HG03521 (cell line): ENCODE data around the gene CILP2.

Experiments used
- ATAC-seq: cut with Tn5 transposase; IDR thresholded peaks from one replicate; pipeline ENCODE4 v1.9.1; 2021; ENCODE audit warnings: mild to moderate bottlenecking, moderate library complexity; ENCODE audit not compliant: unreplicated experiment

CILP2 gene

DNA sequence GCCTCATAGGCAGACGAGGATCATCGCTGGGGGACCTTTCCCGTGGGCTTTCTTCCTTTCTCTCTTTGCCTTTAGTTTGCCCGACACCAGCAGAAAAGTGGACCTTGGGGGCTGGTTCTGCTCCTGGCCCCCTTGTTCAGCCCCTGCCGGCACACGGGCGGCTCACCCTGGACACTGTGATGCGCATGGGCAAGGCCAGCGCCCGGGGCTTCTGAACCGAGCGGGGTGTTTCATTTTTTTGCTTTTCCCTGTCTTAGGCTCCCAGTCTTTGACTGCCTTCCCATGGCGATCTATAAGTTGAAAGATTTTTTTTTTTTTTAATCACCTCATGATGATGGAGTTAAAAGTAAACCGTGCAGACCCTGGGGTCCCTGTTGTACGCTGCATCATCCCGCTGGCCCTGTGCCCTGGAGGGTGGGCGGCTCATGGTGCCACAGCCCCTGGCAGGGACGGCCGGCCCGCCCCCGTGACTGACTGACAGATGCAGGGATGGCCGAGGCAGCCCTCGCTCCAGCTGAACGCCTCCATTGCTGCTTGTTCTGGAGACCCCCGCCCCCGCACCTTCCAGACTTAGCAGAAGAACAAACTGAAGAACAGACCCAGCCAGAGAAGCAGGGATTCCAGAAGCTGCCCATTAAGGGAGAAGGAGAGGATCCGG is 32.3 kb upstream of the CILP2 start:
- ATAC-seq, result no peak

DNA sequence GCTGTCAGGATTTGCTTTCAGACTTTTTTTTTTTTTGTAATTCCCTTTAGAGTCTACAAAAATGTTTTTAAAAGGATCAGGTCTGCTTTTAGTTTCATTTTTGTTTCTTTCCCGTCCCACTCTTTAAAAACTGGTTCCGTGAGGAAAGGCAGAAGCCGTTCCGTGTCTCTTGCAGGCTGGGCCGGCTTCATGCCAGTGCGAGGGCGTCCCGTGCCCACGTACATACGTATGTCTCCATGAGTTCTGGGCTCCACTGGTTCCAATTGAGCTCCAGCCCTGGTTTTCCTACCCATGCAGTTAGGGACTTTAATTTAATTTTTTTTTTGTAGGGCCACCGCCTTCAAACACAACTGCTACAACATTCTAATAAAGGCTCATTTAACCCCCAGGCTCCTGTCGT is 31.5 kb upstream of the CILP2 start:
- no peak for ATAC-seq

DNA sequence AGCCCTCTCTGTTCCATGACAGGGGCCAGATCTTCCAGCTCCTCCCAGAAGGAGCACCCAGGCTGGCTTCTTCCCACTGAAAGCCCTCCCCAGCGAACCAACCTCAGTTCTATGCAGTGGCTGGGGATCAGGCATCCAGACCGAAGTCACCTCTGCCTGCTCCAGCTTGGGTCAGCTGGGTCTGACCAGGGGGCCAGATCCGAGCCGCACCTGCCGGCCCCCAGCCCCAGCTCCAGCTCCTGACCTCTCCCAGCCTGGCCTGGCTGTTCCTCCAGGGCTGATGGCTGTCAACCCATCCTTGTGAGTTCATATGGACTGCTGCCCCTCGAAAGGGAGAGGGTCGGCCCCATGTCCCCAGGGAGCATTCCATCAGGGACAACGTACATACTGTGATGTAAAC is 30.7 kb upstream of the CILP2 start:
- ATAC-seq, result no peak

DNA sequence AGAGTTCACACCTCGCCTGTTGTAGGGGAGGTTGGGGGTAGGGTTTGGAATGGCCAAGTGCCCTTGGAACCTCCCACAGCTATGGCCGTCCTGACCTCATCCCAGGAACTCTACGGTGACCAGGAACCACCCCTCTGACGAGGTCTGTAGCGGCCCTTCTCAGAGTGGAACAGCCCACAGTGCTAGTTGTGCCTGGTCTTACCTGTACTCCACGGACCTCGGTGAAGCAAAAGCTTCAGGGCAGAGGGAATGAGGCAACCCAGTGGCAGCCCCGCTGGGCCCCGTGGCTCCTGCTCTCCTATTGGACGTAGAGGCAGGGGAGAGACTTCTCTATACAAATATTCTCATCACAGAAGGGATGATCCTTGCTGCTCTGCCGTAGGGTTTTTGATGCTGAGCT is 29.8 kb upstream of the CILP2 start:
- no peak for ATAC-seq

DNA sequence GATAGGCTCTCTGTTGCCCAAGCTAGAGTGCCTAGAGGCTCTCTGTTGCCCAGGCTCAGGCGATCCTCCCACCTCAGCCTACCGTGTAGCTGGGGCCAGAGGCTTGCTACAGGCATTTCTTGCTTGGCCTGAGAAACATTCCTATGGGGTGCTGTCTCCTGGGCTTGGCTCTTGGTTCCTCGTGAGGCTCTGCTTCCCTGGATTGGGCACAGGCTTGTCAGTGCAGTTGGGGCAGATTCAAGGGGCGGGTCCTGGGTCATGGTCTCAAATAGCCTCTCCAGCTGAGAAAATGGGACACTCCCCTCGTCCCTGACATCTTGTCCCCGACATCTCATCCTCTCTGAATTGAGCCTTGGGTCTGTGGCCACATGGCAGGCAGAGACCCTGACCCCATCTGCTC is 27.6 kb upstream of the CILP2 start:
- no peak for ATAC-seq

DNA sequence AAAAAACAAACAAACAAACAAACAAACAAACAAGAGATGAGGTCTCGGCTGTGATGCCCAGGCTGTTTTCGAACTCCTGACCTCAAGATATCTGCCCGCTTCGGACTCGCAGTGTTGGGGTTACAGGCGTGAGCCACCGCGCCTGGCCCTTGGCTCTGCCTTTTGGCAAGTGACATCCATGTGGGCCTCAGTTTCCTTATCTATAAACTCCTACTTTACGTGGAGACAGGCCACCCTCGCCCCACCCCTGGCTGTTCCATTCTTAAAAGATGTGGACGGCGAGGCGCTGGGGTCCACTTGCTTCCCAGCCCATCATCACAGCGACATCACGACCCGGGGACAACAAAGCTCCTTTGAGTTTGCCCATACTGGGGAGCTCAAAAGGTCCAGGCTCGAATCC is 24.4 kb upstream of the CILP2 start:
- no peak for ATAC-seq

DNA sequence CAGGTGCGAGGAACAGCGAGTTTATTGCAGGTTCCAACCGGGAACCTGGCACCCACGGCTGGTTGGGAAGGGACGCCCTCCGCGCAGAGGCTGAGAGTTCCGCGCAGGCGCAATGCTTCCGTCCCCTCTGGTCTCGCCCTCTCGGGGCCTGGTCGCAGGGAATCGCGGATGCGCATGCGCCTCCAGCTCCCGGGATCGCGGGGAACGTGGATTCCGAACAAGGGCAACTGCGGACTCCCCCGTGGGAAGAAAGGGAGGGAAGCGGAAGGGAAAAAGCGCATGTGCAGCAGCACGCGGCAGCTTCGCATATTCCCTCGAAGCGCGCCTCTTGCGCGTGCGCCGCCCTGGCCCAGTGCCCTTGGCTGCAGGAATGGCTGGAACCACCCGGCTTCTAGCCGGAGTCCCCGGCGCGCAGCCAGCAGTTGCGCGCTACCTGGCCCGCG is 23.8 kb upstream of the CILP2 start:
- ATAC-seq, result no peak

DNA sequence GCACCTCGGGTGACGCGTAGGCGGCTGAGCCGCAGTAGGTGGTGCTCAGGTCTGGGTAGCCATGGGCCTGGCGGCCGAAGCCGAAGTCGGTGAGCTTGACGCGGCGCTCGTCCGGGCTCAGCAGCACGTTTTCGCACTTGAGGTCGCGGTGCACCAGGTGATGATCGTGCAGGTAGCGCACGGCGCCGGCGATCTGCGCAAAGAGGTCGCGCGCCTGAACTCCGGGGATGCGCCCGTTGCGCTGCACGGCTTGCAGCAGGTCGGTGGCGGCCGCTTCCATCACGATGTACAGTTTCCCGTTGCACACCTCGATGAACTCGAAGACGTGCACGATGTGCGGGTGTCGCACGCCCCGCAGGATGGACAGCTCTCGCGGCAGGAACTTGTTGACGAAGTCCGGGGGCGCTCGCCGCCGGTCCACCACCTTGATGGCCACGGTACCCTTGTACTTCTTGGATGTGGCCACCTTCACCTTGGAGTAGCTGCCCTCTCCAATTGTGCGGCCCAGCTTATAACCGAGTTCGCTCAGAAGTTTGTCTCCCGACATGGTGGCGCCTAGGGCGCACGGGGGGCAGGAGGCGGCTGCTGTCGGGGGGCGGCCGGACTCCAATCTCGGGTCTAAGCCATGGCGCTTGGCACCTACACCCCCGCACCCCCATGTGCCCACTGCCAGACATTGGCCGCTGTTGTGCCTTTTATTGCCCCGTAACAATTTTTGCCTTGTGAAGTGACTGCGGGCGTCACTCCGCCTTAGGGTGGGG is 23.0 kb upstream of the CILP2 start, which contains the start of gene TSSK6:
Gene TSSK6 (minus strand): TSS at position 668 of the 761 bp plus-strand sequence. CDS start 121 bp downstream, at position 547.
- no peak for ATAC-seq

DNA sequence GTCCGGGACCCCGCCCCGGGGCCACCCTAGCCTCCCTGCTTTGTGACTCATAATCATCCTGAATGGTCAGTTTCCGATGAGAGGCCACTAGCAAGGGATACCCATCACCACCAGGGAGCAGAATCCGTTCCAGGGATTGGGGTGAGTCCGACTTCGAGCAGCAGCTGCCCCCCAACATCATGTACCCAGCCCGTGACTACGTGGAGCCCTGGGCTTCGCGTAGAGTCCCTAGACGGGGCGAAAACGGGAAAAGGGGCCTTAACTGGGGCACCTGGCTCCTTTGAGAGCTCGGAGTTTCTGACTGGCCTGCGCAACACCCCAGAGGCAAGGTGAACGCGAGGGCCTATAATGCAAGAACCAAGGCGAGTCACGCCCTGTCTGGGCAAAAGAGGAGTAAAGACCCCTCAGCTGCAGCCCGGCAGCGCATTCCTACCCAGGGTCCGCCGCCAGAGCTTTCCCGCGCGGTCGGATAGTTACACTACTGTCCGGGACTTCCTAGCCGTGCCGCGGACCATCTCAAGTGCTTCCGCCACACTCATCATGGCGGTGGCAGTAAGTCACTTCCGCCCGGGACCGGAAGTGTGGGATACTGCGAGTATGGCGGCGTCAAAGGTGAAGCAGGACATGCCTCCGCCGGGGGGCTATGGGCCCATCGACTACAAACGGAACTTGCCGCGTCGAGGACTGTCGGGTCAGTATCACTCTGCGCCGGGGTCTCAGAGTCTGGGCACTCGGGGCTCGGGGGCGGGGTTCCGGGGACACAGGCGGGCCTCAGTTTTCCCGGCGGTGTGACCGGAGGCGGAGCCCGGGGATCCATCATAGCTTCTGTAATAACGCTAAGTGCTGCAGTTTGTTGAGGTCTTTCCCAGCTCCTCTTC is 22.2 kb upstream of the CILP2 start, which contains the start of gene NDUFA13:
Gene NDUFA13 (plus strand): TSS at position 584 of the 878 bp plus-strand sequence. CDS start 14 bp downstream, at position 598.
- peak; percentile 84 for ATAC-seq

DNA sequence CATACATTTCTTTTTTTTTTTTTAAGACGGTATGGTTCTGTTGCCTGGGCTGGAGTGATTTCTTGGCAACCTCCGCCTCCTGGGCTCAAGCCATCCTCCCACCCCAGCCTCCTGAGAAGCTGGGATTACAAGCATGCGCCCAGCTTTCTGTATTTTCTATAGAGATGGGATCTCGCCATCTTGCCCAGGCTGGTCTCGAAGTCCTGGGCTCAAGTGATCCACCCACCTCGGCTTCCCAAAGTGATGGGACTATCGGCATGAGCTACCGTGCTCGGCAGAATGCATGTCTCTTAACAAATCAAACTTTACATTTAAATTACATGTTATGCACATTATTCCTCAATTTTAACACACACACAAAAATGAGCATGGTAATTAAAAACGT is 20.8 kb upstream of the CILP2 start:
- no peak for ATAC-seq

DNA sequence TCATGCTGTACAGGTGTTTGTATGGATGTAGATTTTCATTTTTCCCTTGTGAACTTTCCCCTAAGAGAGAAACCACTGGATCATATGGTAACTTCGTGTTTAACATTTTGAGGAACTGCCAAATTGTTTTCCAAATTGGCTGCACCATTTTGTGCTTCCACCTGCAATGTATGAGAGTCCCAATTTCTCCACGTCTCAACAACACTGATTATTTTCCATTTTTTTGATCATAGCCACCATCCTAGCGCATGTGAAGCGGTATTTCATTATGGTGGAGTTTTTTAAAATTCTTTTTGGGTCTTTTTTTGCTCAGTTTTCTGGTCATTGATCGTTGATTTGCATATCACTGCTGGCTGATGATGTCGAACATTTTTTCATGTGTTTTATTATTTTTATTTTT is 17.1 kb upstream of the CILP2 start:
- no peak for ATAC-seq

DNA sequence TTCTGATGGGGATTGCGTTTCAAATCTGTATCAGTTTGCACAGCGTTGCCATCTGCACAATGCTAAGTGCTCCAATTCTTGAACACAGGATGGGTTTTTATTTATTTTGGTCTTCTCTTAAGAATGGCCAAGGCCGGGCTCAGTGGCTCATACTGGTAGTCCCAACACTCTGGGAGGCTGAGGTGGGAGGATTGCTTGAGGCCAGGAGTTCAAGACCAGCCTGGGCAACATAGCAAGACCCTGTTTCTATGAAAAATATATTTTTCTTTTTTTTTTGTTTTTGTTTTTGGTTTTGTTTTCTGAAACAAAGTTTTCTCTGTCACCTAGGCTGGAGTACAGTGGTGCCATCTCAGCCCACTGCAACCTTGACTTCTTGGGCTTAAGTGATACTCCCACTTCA is 14.9 kb upstream of the CILP2 start:
- no peak for ATAC-seq

DNA sequence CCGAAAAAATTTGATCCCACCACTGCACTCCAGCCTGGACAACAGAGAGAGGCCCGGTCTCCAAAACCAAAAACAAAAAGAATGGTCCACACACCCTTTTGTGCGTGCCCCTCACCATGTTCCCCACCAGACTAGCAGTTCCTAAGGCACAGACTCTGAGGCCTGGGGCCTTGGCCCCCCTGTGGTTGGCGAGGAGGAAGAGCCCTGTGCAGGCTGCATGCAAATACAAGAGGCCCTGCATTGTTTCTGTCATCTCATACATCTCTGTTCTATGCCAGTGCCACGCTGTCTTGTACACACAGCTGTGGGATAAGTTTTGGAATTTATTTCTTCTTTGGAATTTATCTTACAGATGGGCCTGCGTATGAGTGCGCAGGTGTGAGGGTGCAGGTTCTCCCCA is 14.0 kb upstream of the CILP2 start:
- no peak for ATAC-seq

DNA sequence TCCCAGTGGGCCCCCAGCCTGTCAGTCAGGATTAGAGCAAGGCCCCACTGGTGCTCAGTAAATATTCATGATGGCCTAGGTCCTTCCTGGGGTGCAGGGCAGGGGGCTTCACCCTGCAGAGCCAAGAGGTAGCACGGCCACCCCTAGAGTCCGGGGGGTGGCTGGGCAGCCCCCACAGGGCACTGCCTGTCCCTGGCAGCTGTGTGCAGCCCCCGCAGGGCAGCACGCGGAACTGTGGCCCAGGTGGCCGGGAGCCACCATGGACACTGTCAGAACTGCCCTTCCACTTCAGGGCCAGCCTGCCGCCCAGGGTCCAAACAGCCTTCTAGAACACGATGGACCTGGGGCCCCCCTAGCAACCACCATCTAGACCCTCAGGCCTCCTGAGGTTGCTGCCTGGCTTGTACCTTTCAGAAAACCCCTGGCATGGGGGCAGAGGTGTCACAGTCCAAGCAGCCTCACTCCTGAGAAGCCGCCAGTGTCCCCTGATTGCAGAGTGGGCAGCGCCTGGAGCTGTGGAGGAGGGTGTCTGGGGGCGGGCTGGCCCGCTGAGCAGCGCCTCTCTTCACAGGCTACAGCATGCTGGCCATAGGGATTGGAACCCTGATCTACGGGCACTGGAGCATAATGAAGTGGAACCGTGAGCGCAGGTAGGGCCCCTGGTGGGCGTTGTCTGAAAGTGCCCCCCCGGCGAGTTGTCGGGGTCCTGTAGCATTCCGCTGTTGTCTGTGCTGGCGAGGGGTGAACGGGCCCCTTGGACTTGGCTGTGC is 12.3 kb upstream of the CILP2 start:
- ATAC-seq, result no peak

DNA sequence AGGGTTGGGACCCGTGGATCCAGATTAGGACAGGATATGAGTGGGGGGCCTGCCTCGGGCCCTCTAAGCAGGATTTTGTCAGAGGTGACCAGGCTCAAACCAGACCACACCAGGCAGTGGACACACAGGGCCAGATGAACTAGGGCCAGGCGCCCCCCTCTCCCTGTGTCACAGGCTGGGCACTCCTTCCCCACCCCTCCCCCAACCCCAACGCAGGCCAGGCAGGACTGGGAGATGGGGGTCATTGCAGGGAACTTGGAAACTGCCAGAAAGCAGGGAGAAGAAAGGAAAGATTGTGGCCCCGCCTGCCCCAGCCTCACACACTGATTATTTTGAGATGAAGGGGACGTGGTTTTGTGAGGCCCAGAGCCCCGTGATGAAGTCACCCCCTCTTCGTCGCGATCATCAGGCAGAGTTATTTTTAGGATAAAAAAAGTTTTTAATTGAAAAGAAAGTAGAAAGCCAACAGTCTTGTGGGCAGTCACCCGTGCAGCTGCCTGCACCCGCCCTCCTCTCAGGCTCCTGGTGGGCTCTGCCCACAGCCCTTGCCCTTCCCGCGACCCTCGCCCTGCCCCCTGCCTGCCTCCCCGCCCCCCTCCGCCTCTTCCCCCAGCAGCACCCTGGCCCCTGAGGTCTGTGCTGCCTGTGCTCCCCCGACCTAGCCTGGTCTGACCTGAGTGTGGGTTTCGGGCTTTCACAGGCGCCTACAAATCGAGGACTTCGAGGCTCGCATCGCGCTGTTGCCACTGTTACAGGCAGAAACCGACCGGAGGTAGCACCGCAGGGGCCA is 11.3 kb upstream of the CILP2 start:
- ATAC-seq, result no peak

DNA sequence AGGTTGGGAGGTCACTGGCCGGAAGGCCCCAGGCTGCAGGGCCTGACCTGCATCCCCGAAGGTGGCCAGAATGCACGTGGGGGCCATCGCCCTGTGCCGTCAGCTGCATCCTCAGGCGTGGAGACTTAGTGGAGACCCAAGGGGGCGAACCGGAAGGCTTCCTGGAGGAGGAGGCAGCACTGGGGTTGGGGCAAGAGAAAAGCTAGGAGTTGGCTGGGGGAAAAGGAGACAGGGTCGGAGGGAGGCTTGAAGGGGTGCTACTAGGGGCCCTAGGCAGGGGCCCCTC is 10.8 kb upstream of the CILP2 start:
- no peak for ATAC-seq

DNA sequence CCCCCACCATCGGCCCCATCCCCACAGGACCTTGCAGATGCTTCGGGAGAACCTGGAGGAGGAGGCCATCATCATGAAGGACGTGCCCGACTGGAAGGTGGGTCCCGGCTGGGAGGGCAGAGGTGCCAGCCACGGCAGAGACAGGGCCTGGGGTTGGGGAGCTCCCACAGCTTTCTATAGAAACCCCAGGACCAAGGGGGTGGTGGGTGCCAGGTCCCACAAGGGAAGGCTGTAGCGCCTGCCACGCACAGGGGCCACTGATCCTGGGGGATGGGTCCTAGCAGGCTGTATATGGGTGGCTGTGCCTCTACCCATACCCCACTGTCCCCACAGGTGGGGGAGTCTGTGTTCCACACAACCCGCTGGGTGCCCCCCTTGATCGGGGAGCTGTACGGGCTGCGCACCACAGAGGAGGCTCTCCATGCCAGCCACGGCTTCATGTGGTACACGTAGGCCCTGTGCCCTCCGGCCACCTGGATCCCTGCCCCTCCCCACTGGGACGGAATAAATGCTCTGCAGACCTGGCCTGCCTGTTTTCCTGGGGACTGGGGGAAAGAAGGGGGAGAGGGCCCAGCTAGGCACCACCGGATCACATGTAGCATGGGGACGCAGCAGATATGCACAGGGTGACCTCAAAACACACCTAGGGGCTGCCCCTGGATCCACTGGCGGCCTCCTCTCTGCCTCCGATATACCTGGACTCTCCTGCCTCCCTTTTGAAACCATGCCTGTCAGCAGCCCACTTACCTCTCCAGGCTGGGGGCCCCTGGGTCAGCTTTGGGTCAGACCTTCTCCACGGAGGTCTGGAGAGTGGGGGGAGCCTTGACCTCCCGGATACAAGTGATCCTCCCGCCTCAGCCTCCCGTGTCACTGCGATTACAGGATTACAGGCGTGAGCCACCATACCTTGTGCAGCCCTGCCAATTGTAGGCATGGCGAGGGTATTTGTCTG is 10.1 kb upstream of the CILP2 start:
- ATAC-seq, result no peak

DNA sequence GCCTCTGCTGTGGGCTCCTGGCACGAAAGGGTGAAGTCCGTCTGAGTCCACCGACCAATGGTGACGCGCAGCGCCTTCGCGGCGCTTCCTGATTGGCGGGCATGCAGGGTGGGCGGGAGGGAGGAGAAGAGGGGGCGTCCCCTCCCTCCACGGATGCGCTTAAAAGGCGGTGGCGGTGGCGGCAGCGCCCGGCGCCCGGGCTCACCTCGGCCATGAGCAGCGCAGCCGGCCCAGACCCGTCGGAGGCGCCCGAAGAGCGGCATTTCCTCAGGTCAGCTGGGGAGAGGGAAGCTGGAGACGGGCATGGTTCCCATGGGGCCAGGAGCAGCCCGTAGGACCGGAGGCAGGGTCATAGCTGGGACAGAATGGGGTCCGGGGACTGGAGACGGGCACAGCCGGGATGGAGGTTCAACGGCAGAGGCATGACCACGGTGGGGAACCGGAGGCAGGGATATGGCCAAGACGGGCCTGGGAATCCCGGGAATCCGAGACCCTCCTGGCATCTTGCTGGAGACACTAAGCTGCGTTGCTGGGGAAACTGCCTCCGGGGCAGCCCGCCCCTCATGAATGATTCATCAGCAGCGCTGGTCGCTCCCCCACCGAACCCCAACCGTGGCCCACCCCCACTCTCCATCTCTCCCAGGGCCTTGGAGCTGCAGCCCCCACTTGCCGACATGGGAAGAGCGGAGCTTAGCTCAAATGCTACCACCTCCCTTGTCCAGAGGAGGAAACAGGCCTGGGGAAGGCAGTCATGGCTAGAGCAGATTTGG is 9.2 kb upstream of the CILP2 start, which contains the start of gene YJEFN3:
Gene YJEFN3 (plus strand): TSS at position 191 of the 770 bp plus-strand sequence. CDS start 22 bp downstream, at position 213.
- ATAC-seq, result no peak
